Mucosa of descending colon (tissue), 3 donors: ENCODE results near the gene SNX4. TPM values are rescaled to one million over a fixed set of nuclear protein-coding genes. Genes with fewer than 3 reads are reported as not detected.
"Not testable (repeated sequence)": the region's sequence is repeated elsewhere in the genome, so short reads cannot be mapped to it uniquely, and the experiment has no call there.

ENCODE experiments used
- ATAC-seq: fragments of 200-7000 bp; cut with Tn5 transposase; one replicate; pipeline ENCODE4 v1.9.1; 2020; ENCODE audit warnings: mild to moderate bottlenecking, moderate library complexity
- DNase-seq, 3 donors: peaks; one replicate each; pipeline ENCODE4 v3.0.0-alpha.2; 2020
- H3K36me3 ChIP-seq: fragments of 200-600 bp; one replicate; pipeline ENCODE4 v1.8.0; 2021; ENCODE audit warnings: low read depth, mild to moderate bottlenecking
- H3K4me1 ChIP-seq: fragments of 200-600 bp; one replicate; pipeline ENCODE4 v1.8.0; 2021; ENCODE audit warnings: low read depth, mild to moderate bottlenecking
- H3K4me3 ChIP-seq: fragments of 200-600 bp; one replicate; pipeline ENCODE4 v1.8.0; 2021; ENCODE audit warnings: mild to moderate bottlenecking
- H3K9me3 ChIP-seq: fragments of 200-600 bp; one replicate; pipeline ENCODE4 v1.8.0; 2021; ENCODE audit warnings: mild to moderate bottlenecking
- CTCF ChIP-seq: fragments of 200-600 bp; IDR thresholded peaks from one replicate; pipeline ENCODE4 v1.8.0; 2022; ENCODE audit warnings: antibody characterized with exemption, mild to moderate bottlenecking
- intact Hi-C, 2 donors: fragments of 100-400 bp; cut with DNase I in 1 of 2; cut with micrococcal nuclease in 1 of 2; formaldehyde crosslinking; loops; one replicate each; pipeline versions ENCODE4 v1.11.0 to v1.11.1; 2022; cut with DNase I, micrococcal nuclease
- total RNA-seq, 3 donors: library from RNA; stranded (reverse); fragmentation: NEBNext Ultra II Directional in 2 of 3; extraction: Animal tissue kit (Norgen Biotek cat#: 25700) in 2 of 3; gene quantifications; one replicate each; pipeline versions ENCODE4 v1.2.1 to v1.2.4, GENCODE V29; 2021 to 2023
- donor health status: DM: no; HTN: no; CAD: no; lungs with moderate emphysema.
- donor health status: DM: no; HTN: no; CAD: no.
- donor health status: DM: no; HTN: yes; CAD: no.

The SNX4 gene
- total RNA-seq, 3 donors from 2014 or later, result 34.5 to 50.6 (median 46.9) TPM

- no peaks in the 10 kb centered on the region for H3K9me3 ChIP-seq
- DNase-seq (no peak), ATAC-seq (no peak)
- no peak overlapping the region for H3K4me3 ChIP-seq
- intact Hi-C loops, result no loop called here
- no peaks in the 10 kb centered on the region for H3K4me1 ChIP-seq
- no peak for TF ChIP-seq CTCF
- H3K36me3 ChIP-seq, result peaks cover 4% of the 10 kb centered on the region
Measured at GRCh38 chr3:125498630-125499029, 21.4 kb downstream of the SNX4 start.

GRCh38 chr3:125496701-125497100 is 23.3 kb downstream of the SNX4 start:
- ATAC-seq (no peak), DNase-seq (no peak)
- TF ChIP-seq CTCF, result no peak
- peaks cover 4% of the 10 kb centered on the region for H3K36me3 ChIP-seq
- intact Hi-C loops, result no loop called here
- peaks cover 10% of the 10 kb centered on the region for H3K4me1 ChIP-seq
- no peak overlapping the region for H3K4me3 ChIP-seq
- H3K9me3 ChIP-seq, result no peaks in the 10 kb centered on the region

- ATAC-seq (no peak), DNase-seq (no peak)
- Histone ChIP-seq H3K4me3 (no peak overlapping the region), H3K36me3 (no peaks in the 10 kb centered on the region), H3K4me1 (no peaks in the 10 kb centered on the region), H3K9me3 (no peaks in the 10 kb centered on the region)
- intact Hi-C loops, result no loop called here
- no peak for TF ChIP-seq CTCF
Measured at GRCh38 chr3:125482406-125482805, 37.6 kb downstream of the SNX4 start.

GRCh38 chr3:125481786-125482185 is 38.2 kb downstream of the SNX4 start:
- no peaks in the 10 kb centered on the region for H3K36me3 ChIP-seq
- ATAC-seq (no peak), DNase-seq (no peak)
- TF ChIP-seq CTCF, result no peak
- H3K4me1 ChIP-seq, result no peaks in the 10 kb centered on the region
- no peak overlapping the region for H3K4me3 ChIP-seq
- no peaks in the 10 kb centered on the region for H3K9me3 ChIP-seq
- intact Hi-C loops, result no loop called here

GRCh38 chr3:125481375-125481759 is 38.6 kb downstream of the SNX4 start:
- H3K4me1 ChIP-seq, H3K36me3 ChIP-seq, DNase-seq, intact Hi-C loops, H3K4me3 ChIP-seq, ATAC-seq, H3K9me3 ChIP-seq: not testable (repeated sequence)

- DNase-seq (no peak), ATAC-seq (peak; percentile 54)
- intact Hi-C loops, result no loop called here
- no peak overlapping the region for H3K4me3 ChIP-seq
- no peaks in the 10 kb centered on the region for H3K9me3 ChIP-seq
- no peak for TF ChIP-seq CTCF
- no peaks in the 10 kb centered on the region for H3K36me3 ChIP-seq
- H3K4me1 ChIP-seq, result no peaks in the 10 kb centered on the region
Measured at GRCh38 chr3:125480656-125481374, 39.2 kb downstream of the SNX4 start.
